ENCODE results near the gene GABBR2.

DNA sequence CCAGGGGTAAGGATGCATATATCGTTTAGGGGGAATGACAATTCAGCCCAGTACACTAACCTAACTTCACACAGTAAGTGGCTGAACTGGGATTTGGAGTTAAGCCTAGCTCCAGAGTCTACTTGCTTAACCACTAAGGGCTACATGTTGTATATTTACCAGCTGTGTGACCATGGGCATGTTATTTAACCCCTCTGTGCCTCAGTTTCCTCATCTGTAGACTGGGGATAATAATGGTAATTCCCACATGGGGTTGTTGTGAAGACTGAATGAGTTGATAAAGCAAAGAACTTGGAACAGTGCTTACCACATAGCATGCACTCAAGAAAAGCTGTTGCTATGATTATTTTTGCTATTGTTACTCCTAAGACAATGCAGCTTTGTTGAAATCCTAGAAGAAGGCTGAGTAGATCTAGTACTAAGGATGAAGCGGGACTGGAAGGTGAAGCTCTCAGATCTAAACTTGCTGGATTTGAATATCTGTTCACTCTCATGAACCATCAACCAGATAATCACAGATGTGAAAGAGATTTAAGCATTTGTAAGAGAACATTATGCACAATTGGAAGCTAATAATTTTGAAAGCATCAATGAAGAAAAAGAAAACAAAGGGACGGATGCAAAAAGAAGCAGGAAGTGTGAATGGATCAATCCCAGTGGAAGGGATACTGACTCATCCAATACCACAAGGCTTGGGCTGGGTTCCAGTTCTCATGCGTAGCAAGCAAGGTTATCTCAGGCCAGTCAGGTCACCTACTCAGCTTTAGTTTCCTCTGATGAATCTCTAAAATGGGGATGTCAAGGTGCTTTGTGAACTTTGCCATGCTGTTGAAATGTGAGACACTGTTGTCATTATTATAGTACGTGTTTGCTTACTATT, 374.8 kb downstream of the GABBR2 start:
- TF ChIP-seq, protein P1, sequence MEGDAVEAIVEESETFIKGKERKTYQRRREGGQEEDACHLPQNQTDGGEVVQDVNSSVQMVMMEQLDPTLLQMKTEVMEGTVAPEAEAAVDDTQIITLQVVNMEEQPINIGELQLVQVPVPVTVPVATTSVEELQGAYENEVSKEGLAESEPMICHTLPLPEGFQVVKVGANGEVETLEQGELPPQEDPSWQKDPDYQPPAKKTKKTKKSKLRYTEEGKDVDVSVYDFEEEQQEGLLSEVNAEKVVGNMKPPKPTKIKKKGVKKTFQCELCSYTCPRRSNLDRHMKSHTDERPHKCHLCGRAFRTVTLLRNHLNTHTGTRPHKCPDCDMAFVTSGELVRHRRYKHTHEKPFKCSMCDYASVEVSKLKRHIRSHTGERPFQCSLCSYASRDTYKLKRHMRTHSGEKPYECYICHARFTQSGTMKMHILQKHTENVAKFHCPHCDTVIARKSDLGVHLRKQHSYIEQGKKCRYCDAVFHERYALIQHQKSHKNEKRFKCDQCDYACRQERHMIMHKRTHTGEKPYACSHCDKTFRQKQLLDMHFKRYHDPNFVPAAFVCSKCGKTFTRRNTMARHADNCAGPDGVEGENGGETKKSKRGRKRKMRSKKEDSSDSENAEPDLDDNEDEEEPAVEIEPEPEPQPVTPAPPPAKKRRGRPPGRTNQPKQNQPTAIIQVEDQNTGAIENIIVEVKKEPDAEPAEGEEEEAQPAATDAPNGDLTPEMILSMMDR (IDR thresholded peaks at IDR 0.05), result no peak
- no peak for TF ChIP-seq POLR2A (IDR thresholded peaks at IDR 0.05)

Data from uterus (tissue), 2 donors.